DMS 273 (cell line): Measurements from ENCODE around the gene NIPBL.
"Not testable (repeated sequence)": the region's sequence is repeated elsewhere in the genome, so short reads cannot be mapped to it uniquely, and the experiment has no call there.

Source experiments
- DNase-seq: peaks from one replicate; lab custom pipeline; 2025; ENCODE audit not compliant: unreplicated experiment; lab: John Stamatoyannopoulos, UW

The NIPBL gene

DNA sequence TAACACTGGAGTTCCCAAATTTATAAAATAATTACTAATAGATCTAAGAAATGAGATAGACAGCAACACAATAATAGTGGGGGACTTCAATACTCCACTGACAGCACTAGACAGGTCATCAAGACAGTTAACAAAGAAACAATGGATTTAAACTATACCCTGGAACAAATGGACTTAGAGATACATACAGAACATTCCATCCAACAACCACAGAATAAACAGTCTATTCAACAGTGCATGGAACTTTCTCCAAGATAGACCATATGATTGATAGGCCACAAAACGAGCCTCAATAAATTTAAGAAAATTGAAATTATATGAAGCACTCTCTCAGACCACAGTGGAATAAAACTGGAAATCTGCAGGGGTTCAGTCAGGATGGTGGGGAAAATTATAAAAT, 209.5 kb downstream of the NIPBL start:
- not testable (repeated sequence) for DNase-seq

DNA sequence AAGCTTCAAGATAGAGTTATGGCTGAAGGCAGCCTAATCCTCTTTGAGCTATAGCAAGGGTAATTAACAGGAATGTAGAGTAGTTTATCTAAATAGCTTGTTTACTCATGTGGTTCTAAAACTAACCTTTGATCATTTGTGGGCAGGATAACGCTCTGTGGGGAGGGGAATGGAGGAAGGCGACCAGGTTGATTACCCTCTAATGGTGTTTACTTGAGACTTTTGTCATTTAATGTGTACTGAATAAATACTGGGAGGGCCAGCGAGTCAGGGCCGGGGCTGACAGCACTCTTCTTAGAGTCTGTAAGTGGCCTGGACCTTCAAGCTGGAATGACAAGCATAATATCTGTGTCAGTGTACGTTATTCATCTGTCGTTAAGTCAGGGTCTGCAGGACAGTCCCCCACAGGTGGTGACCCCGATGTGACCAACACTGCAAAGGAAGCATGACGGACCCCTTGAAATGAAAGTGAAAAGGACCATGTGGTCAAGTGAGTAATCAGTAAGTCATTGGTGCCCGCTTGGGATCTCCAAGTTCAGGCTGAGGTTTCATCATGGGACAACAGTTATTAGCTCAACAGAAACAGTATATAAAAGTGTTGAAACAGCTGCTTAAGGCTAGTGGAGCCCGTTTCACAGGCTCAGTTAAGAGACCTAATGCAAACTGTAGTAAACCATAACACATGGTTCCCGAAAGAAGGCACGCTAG, 210.1 kb downstream of the NIPBL start:
- DNase-seq = no peak

GRCh38 chr5:37088009-37088408, 211.4 kb downstream of the NIPBL start:
- DNase-seq = no peak

DNA sequence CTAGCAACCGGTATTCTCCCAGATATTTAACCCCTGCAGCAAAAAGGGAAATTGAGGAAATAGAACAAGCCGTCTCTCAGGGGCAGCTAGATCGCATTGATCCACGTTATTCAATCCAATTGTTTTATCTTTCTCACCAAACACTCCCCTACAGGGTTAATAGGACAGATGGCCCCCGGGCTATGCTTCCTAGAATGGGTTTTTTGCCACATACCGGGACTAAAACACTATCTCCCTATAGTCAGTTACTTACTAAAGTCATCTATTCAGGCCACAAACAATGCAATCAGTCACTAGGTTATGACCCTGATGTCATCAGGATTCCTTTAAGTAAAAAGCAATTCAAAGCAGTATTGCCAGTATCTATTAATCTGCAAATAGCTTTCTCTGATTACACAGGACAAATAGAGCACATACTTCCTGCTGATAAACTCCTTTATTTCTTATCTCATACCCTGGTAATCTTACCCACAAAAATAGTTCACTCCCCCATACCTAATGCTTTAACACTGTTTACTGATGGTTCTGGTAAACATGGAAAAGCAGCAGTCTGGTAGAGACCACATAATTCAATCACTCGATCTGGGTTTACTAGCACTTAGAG, 213.7 kb downstream of the NIPBL start:
- DNase-seq = no peak

- DNase-seq = no peak
These were observed 214.2 kb downstream of the NIPBL start for GRCh38 chr5:37090781-37091180.

DNA sequence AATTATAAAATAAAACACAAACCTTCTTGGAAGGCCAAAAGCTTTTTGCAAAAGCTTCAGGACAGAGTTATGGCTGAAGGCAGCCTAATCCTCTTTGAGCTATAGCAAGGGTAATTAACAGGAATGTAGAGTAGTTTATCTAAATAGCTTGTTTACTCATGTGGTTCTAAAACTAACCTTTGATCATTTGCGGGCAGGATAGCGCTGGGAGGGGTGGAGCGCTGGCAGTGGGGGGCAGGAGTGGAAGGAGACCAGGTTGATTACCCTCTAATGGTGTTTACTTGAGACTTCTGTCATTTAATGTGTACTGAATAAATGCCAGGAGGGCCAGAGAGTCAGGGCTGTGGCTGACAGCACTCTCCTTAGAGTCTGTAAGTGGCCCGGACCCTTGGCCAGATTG, 217.2 kb downstream of the NIPBL start:
- DNase-seq = not testable (repeated sequence)

DNA sequence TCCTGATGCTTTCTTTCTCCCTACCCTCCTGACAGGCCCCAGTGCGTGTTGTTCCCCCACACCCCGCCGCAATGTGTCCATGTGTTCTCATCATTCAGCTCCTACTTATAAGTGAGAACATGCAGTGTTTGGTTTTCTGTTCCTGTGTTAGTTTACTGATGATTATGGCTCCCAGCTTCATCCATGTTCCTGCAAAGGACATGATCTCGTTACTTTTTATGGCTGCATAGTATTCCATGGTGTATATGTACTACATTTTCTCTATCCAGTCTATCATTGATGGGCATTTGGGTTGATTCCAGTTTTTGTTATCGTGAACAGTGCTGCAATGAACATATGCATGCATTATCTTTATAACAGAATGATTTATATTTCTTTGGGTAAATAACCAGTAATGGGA, 222.7 kb downstream of the NIPBL start:
- not testable (repeated sequence) for DNase-seq

GRCh38 chr5:37103302-37103701, 226.7 kb downstream of the NIPBL start:
- no peak for DNase-seq

- no peak for DNase-seq
These were observed 232.8 kb downstream of the NIPBL start for GRCh38 chr5:37109338-37109737.

- no peak for DNase-seq
These were observed 233.6 kb downstream of the NIPBL start for GRCh38 chr5:37110135-37110534.

GRCh38 chr5:37111426-37112382, 235.1 kb downstream of the NIPBL start:
- DNase-seq = no peak

- no peak for DNase-seq
These were observed 235.9 kb downstream of the NIPBL start for GRCh38 chr5:37112383-37112991.
